Keratinocyte (primary cell): ENCODE measurements around the gene HINT1.

Experiments
- EZH2 ChIP-seq: IDR thresholded peaks from one replicate; pipeline ENCODE4 v1.6.1; 2012; ENCODE audit warnings: inconsistent platforms, mild to moderate bottlenecking, low read length, moderate library complexity
- TF ChIP-seq, protein P1 (sequence below), 3 experiments: IDR thresholded peaks in 1 of 3; conservative IDR thresholded peaks in 1 of 3; optimal IDR thresholded peaks in 1 of 3; 2 replicates in 2 of 3; 3 replicates in 1 of 3; pipeline versions ENCODE3 to v1.5.1; 2011; ENCODE audit warnings: low read length in 3 of 3, mild to moderate bottlenecking in 3 of 3, moderate library complexity in 2 of 3, control low read depth in 1 of 3, inconsistent platforms in 1 of 3; ENCODE audit not compliant: insufficient read depth in 2 of 3; ENCODE audit errors: extremely low read depth in 1 of 3

DNA sequence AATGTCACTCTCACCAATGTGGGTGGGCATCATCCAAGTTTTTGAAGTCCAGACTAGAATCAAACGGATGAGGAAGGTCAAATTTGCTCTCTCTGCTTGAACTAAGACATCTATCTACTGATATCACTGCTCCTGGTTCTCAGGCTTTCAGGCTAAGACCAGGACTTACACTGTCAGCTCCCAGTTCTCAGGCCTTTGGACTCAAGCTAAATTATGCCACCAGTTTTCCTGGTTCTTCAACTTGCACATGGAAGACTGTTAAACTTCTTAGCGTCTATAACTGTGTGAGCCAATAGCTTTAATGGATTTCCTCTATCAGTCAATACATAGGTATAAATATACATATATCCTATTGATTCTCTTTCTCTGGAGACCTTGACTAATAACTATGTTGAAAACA, 41.0 kb upstream of the HINT1 start:
- no peak for TF ChIP-seq EZH2
- TF ChIP-seq, protein P1, sequence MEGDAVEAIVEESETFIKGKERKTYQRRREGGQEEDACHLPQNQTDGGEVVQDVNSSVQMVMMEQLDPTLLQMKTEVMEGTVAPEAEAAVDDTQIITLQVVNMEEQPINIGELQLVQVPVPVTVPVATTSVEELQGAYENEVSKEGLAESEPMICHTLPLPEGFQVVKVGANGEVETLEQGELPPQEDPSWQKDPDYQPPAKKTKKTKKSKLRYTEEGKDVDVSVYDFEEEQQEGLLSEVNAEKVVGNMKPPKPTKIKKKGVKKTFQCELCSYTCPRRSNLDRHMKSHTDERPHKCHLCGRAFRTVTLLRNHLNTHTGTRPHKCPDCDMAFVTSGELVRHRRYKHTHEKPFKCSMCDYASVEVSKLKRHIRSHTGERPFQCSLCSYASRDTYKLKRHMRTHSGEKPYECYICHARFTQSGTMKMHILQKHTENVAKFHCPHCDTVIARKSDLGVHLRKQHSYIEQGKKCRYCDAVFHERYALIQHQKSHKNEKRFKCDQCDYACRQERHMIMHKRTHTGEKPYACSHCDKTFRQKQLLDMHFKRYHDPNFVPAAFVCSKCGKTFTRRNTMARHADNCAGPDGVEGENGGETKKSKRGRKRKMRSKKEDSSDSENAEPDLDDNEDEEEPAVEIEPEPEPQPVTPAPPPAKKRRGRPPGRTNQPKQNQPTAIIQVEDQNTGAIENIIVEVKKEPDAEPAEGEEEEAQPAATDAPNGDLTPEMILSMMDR (optimal IDR thresholded peaks at IDR 0.05 in 1 of 3, IDR thresholded peaks at IDR 0.05 in 1 of 3, conservative IDR thresholded peaks at IDR 0.05 in 1 of 3; ENCODE audit: extremely low read depth in 1 of 3, insufficient read depth in 2 of 3, low read length in 3 of 3): no peak
